ENCODE measurements around the gene CRNKL1.
A peak's percentile ranks its signal among the peaks of the same experiment; 100 is the strongest.

The CRNKL1 gene

DNA sequence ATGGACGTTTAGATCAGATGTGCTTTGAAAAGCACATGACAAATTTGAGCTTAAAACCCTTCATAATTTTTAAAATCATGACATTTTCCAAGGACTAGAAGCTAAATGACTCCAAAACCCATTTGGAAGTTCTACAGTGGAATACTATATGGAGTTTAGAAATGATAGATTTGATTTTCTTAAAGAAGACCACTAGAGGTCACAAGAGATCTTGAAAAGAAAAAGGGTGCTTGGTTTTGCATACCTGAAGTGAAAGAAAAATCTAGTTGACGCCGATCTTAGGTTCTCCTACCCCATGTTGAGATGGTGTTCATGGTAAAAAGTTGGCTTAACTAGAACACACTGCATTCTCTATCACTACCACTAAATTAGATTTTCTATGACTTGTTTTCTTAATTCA lies 31.5 kb upstream of the CRNKL1 start:
- H3K4me1 Mint-ChIP-seq, result peaks cover 22% of the 10 kb centered on the region
- no peaks in the 10 kb centered on the region for H3K36me3 Mint-ChIP-seq (ENCODE audit: low read depth)
- H3K27ac Mint-ChIP-seq, result peak overlapping the region in 1 of 3 experiments; percentile 15
- H3K4me3 Mint-ChIP-seq, result no peak overlapping the region
- peaks cover 26% of the 10 kb centered on the region for H3K27me3 Mint-ChIP-seq (ENCODE audit: low read depth)
- no peaks in the 10 kb centered on the region for H3K9me3 Mint-ChIP-seq
- TF ChIP-seq, protein P1, sequence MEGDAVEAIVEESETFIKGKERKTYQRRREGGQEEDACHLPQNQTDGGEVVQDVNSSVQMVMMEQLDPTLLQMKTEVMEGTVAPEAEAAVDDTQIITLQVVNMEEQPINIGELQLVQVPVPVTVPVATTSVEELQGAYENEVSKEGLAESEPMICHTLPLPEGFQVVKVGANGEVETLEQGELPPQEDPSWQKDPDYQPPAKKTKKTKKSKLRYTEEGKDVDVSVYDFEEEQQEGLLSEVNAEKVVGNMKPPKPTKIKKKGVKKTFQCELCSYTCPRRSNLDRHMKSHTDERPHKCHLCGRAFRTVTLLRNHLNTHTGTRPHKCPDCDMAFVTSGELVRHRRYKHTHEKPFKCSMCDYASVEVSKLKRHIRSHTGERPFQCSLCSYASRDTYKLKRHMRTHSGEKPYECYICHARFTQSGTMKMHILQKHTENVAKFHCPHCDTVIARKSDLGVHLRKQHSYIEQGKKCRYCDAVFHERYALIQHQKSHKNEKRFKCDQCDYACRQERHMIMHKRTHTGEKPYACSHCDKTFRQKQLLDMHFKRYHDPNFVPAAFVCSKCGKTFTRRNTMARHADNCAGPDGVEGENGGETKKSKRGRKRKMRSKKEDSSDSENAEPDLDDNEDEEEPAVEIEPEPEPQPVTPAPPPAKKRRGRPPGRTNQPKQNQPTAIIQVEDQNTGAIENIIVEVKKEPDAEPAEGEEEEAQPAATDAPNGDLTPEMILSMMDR (IDR thresholded peaks at IDR 0.05; ENCODE audit: unreplicated experiment in 3 of 3), result peak; percentile 58 to 73 (median 59)

DNA sequence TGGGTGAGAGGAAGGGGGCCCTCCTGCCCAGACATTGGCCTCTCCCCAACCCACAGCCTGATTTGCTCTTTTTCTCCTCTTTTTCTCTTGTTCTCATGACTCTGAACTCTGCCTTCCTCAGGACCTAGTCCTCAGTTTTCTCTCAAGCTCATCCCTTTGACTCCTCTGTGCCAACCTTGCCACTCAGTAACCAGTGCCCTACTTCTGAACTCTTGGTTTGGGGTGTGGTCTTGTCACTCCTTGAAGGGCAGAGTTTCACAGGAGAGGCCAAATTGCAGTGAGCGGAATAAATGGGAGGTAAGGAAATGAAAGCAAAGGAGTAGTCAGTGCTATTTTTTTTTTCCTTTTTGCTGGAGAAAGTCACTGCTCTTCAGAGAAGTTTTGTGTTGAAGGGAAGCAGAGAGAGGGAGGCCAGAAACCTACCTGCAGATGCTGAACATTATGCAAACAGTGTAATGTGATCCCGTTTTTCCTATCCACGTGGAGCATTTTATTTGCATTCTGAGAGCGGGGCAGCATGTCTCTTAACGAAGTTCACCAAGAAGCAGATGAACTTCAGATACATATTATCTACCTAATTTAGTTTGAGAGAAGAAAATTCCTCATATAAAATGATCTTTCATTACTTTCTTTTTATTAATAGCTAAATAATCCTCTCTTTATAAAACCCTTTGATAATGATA lies 27.0 kb upstream of the CRNKL1 start:
- Mint-ChIP-seq H3K27ac (peak overlapping the region in 1 of 3 experiments; percentile 19), H3K27me3 (ENCODE audit: low read depth) (peaks cover 29% of the 10 kb centered on the region), H3K9me3 (no peaks in the 10 kb centered on the region), H3K36me3 (ENCODE audit: low read depth) (no peaks in the 10 kb centered on the region), H3K4me1 (peaks cover 35% of the 10 kb centered on the region), H3K4me3 (no peak overlapping the region)
- TF ChIP-seq, protein P1 (IDR thresholded peaks at IDR 0.05; ENCODE audit: unreplicated experiment in 3 of 3), result no peak

DNA sequence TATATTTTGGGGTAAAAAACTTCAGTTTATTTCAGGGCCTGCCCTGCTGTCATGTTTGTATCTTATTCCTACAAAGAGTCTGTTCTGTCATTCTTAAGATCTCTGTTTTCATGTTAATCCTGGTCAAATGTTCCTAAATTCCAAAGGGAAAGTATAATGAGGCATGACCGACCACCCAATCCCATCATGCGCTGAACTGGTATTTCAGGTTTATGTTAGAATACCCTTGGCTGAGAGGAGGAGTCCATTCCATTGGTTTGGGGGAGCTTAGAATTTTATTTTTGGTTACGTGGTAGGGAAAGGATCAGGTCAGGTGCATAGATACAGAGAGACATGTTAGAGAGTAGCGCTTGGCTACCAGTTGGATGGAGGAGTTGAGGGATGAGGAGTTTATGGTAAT lies 25.8 kb upstream of the CRNKL1 start:
- Mint-ChIP-seq H3K4me3 (no peak overlapping the region), H3K27me3 (ENCODE audit: low read depth) (peaks cover 26% of the 10 kb centered on the region), H3K36me3 (ENCODE audit: low read depth) (no peaks in the 10 kb centered on the region), H3K9me3 (no peaks in the 10 kb centered on the region), H3K27ac (peak overlapping the region; percentile 60 to 75 (median 70)), H3K4me1 (peaks cover 39% of the 10 kb centered on the region)
- TF ChIP-seq, protein P1 (IDR thresholded peaks at IDR 0.05; ENCODE audit: unreplicated experiment in 3 of 3), result no peak

DNA sequence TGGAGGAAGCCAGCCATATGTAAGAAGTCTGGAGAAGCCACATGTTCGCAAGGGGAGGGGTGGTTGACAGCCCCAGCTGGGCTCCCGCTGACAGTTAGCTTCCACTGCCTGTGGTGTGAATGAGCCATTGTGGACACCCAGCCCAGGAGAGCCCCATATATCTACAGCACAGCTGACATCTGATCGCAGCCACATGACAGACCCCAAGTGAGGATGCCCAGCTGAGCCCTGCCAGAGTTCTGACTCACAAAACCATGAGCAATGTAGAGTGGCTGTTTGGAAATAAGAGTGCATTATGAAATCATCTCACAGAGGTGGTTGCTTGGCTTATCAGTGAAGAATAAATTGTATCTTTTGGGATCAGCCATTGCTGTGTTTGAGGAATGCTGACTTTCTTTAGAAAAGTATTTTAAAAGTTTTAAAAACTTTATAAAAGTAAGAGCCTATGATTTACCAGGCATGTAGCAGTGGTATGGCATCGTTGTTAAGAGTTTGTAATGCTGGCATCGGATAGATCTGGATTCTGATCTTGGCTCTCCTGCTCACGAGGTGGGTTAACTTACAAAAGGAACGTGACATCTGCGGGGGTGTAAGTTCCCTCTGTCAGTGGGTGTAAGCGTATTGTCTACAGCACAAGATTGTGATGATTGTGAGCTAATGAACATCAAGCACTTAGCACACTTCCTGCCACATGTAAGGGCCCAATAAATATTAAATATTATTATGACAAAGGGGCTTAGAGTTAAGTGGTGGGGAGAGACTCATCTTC lies 24.2 kb upstream of the CRNKL1 start:
- H3K36me3 Mint-ChIP-seq (ENCODE audit: low read depth), result no peaks in the 10 kb centered on the region
- peaks cover 39% of the 10 kb centered on the region for H3K4me1 Mint-ChIP-seq
- TF ChIP-seq, protein P1 (IDR thresholded peaks at IDR 0.05; ENCODE audit: unreplicated experiment in 3 of 3), result no peak
- H3K27me3 Mint-ChIP-seq (ENCODE audit: low read depth), result peaks cover 22% of the 10 kb centered on the region
- peak overlapping the region in 2 of 3 experiments; percentile 38 to 42 for H3K27ac Mint-ChIP-seq
- H3K9me3 Mint-ChIP-seq, result no peaks in the 10 kb centered on the region
- no peak overlapping the region for H3K4me3 Mint-ChIP-seq

DNA sequence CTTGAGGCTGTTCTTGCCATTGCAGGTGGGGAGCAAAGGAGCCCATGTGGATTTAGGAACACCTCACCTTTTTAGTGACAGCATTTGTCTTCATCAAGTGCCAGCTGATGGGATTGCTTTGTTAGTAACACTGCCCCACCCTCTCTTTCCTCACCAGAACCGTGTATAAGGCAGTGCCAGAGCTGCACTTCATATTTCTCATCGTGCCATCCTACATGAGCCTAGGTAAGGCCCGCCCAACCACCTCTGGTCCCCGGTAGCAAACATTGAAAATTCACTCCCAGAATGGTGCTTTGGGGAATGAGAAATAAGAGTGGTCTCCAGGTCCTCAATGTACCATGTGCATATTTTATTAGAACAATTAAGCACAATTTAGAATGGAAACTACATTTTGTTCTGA lies 22.8 kb upstream of the CRNKL1 start:
- Mint-ChIP-seq H3K27ac (no peak overlapping the region), H3K36me3 (ENCODE audit: low read depth) (no peaks in the 10 kb centered on the region), H3K4me1 (peaks cover 39% of the 10 kb centered on the region), H3K4me3 (no peak overlapping the region), H3K27me3 (ENCODE audit: low read depth) (peaks cover 20% of the 10 kb centered on the region), H3K9me3 (no peaks in the 10 kb centered on the region)
- TF ChIP-seq, protein P1 (IDR thresholded peaks at IDR 0.05; ENCODE audit: unreplicated experiment in 3 of 3), result no peak
